Measurements from ENCODE around the gene KNCN.

Gene KNCN

GRCh38 chr1:46543761-46544560 lies 7.5 kb downstream of the KNCN start:
- DNase-seq (ENCODE audit: low spot score), result no peak

DNA sequence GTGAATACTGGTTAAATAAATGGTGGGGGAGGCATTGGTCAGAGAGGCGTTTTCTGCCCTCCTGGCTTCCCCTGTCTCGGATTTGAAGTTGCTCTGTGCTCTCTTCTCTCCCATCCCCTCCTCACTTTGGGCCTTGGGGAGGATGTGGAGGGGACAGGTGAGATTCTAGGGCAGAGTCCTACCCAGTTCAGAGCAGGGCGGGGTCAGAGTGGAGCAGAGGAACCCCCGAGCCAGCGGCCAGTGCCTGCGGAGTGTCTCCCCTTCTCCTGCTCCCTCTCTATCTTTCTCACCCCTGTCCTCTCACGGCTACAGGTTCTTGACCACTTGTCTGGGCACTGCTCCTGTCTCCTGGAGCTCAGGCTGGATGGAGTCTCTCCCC lies 8.1 kb downstream of the KNCN start:
- DNase-seq (ENCODE audit: low spot score), result no peak

- DNase-seq (ENCODE audit: low spot score), result no peak
Observed at GRCh38 chr1:46539972-46540371, 11.5 kb downstream of the KNCN start.

- DNase-seq (ENCODE audit: low spot score), result no peak
Observed at GRCh38 chr1:46538147-46538546, 13.3 kb downstream of the KNCN start.

- DNase-seq (ENCODE audit: low spot score), result no peak
Observed at GRCh38 chr1:46537651-46538050, 13.8 kb downstream of the KNCN start.

DNA sequence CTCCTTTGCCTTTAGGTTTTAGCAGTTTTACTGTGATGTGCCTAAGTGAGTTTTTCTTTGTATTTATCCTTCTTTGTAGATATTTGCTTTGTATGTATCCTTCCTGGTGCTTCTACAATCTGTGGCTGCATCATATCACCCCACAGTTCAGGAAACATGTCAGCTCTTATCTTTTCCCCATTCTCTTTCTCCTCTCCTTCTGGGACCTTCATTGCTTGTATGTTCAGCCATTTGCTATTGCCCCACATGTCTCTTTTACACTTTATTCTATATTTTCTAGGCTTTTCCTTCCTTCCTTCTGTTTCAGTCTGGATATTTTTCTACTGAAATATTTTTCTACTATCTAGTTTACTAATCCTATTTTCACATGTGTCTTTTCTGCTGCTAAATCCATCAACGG lies 14.9 kb downstream of the KNCN start:
- no peak for DNase-seq (ENCODE audit: low spot score)

- DNase-seq (ENCODE audit: low spot score), result peak; percentile 23
Observed at GRCh38 chr1:46535063-46535462, 16.4 kb downstream of the KNCN start.

DNA sequence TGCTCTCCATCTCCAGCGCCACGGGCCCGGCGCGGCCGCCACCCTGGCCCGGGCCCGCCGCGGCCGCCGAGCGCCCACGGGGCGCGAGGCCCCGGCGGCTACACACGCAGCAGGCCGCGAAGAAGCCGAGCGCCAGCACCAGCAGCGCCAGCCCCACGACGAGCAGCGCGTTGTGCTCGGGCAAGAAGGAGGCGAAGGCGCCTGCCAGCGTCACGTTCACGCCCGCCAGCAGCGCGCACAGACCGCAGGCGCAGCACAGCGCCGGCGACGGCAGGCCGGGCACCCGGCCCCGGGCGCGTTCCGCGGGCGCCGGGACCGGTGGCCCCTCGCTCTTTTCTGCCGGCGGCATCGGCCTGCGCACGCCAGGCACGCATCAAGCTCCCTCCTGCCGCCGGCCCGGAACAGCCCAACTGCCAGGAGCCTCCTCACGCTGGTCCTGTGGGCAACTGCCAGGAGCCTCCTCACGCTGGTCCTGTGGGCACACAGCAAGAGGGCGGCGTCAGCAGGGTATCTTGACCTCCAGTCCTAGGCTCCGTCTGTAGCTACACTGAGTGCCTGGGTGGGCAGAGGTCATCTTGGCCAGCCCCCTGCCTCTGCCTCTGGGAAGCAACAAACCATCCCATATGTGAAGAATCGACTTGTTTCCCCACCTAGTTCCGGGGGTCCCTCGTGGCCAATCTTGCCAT lies 18.1 kb downstream of the KNCN start:
- DNase-seq (ENCODE audit: low spot score), result no peak

- DNase-seq (ENCODE audit: low spot score), result no peak
Observed at GRCh38 chr1:46532498-46533178, 18.8 kb downstream of the KNCN start.

DNA sequence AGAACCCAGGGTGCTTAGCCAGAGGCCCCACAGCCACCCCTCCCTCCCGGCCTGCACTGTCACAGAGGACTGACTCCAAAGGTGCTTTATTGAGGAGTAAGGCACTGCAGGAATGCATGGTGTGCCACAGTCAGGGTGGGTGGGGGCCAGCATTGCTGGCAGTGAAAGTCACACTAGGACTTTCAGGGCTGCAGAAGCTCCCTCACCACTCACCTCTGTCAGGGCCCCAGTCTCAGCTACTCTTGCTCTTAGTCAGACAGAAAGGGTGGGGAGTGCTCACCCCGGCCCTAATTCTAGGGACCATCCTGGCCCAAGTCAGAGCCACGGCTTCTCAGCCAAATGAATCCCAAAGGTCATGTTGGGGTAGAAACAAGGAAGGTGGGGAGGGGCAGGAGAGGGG lies 19.4 kb downstream of the KNCN start:
- DNase-seq (ENCODE audit: low spot score), result no peak

DNA sequence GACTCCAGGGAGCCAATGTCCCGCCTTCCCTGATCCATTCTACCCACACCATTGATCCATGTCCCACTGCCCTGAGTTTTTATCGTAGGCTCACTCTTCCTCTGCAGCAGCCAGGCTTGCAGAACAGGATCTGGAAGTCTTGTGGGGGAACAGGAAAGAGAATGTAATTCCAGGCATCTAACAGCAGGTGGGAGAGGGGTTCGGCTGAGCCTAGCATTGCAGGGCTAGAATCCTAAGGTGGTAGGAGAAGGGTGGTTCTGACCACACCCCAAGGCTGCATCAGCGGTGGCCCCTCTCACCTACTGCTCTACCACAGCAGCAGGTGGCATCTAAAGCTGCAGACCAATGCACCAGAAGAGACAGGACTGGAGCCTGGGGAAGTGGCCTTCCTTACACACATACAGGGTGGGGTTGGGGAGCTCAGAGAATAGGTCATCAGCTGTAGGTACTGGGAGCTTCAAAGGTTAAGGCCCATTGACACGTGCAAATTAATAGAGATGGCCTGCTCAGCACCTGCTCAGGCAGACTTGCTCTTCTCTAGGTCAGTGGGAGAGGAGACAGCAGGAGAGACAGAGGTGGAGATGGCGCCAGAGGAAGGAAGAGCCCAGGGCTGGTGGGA lies 20.5 kb downstream of the KNCN start:
- DNase-seq (ENCODE audit: low spot score), result peak; percentile 6

GRCh38 chr1:46530311-46530710 lies 21.1 kb downstream of the KNCN start:
- no peak for DNase-seq (ENCODE audit: low spot score)

GRCh38 chr1:46529031-46529630 lies 22.3 kb downstream of the KNCN start:
- DNase-seq (ENCODE audit: low spot score), result no peak

DNA sequence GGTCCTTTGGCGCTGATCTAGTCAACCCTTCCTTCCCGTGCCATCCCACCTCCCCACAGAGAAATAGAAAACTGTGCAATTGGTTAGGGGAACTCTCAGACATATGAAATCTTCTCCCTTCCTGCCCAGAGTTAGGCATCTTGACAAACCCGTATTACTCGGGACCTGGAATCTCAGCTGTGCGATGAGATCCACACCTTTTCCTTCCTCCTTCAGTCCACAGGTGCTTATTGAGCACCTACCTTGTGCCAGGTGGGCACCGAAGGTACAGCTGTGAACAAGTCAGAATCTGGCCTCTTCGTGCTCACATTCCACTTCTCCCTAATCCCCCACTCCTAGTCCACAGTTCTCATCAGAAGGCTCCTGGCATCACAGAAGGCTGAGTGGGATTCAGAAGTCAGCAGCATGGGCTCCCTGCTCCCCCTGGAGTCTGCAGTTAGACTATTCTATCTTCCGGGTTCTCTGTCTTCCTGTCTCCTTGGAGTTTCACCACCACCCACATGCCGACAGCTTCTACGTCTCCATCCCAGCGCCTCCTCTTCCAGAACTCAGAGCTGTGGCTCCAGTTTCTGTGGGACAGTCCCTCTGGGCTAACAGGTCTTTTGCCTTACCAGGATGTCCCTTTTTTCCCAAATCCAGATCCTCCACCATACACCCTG lies 23.0 kb downstream of the KNCN start:
- no peak for DNase-seq (ENCODE audit: low spot score)

DNA sequence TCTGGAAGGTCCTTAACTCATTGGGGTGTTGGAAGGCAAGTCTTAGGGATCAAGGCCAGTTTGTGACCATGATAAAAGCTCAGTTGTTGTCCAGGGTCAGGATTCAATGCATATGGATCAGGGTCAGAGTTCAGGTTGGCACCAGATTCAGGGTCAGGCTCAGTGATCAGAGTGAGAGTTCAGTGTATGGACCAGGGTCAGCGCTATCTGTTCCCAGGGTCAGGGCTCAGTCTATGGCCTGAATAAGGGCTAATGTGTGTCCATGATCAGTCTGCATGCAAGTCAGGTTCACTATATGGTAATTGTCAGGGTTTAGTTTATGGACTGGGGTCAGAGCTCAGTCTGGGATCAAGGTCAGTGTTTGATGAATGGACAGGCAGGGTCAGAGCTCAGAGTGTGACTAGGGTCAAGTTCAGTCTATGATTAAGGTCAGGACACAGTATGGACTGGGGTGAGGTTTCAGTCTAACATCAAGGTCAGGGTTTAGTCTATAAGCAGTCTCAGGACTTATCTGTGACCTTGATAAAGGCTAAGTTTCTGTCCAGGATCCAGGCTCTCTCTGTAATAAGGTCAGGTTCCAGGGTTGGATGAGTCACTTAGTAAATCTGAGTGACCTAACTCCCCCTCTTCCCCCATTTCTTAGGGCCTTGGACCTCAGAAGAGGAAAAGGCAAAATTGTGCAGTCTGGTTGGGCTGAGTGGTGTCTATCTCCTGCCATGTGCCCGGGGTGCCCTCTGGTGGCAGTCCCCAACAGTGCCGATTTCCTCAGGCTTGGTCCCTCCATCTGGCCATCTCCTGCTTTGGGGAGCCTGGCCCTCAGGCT lies 23.8 kb downstream of the KNCN start:
- peak; percentile 75 for DNase-seq (ENCODE audit: low spot score)

- DNase-seq (ENCODE audit: low spot score), result no peak
Observed at GRCh38 chr1:46526691-46527291, 24.7 kb downstream of the KNCN start.

DNA sequence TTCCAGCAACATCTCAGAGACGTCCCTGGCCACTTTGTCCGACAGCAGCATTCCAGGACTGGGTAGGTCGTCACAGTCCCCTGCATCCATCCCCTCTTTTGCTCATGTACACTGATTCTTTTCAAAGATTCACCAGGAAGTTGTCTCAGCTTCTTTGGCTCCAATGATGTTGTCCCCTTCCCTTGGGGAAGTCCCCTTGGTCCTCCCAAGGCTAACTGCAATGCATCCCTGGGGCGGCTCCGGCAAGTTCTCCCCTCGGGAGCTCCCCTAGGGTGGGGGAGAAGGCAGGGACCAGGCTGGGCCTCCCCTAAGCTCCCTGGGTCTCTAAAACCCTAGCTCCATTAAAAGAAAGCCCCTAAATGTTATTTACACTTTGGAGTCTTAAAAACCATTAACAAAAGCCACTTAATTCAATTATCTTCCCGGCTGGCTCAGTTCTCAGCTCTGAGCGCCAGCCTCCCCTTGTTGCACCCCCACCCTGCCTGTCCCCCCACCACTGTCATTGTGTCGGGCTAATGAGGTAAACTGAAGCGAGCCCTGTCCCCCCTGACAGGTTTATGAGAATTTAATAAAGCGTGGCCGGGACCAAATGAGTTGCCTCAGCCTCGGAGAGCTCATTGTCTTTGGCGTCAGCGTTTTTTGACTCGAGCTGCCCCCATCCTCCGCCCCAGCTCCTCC lies 25.3 kb downstream of the KNCN start:
- no peak for DNase-seq (ENCODE audit: low spot score)

- no peak for DNase-seq (ENCODE audit: low spot score)
Observed at GRCh38 chr1:46525253-46525983, 26.0 kb downstream of the KNCN start.

DNA sequence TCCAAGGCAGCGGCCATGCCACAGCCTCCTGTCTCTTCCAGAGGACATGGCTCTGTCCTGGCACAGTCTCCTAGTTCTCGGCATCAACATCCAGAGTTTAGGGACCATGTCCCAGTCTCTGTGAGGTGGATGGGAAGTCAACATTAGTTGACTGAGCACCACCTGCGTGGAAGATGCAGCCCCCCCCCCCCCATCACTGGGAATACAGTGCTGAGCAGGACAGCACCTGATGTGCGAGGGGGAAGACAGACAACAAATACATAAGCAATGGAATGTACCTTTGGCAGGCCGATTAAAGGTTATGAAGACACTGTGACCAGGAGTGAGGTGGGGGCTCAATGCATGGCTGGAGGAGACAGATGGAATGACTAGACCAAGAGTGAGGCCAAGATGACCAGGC lies 26.6 kb downstream of the KNCN start:
- no peak for DNase-seq (ENCODE audit: low spot score)
